CMK (cell line): ENCODE data around the gene AZGP1.
"Not testable (repeated sequence)": the region's sequence is repeated elsewhere in the genome, so short reads cannot be mapped to it uniquely, and the experiment has no call there.

Experiments
- DNase-seq: peaks from one replicate; pipeline ENCODE4 v3.0.0-alpha.2; 2010; ENCODE audit warnings: low read depth

Gene AZGP1

GRCh38 chr7:99975782-99976521 lies at the start of gene AZGP1:
AZGP1 (minus strand) TSS chr7:99976031; CDS start chr7:99976020, 11 bp downstream.
- DNase-seq, result no peak

- DNase-seq, result no peak
These were observed 48.3 kb upstream of the AZGP1 start for GRCh38 chr7:100024020-100024619.

- no peak for DNase-seq
These were observed 47.7 kb upstream of the AZGP1 start for GRCh38 chr7:100023526-100023925.

GRCh38 chr7:100022621-100023020 lies 46.8 kb upstream of the AZGP1 start:
- no peak for DNase-seq

- no peak for DNase-seq
These were observed 45.5 kb upstream of the AZGP1 start for GRCh38 chr7:100021297-100021696.

GRCh38 chr7:100019908-100020307 lies 44.1 kb upstream of the AZGP1 start:
- DNase-seq, result no peak

GRCh38 chr7:100017875-100018274 lies 42.0 kb upstream of the AZGP1 start:
- no peak for DNase-seq

GRCh38 chr7:100017300-100017699 lies 41.5 kb upstream of the AZGP1 start:
- DNase-seq, result no peak

- DNase-seq, result no peak
These were observed 40.5 kb upstream of the AZGP1 start for GRCh38 chr7:100016215-100016901.

- DNase-seq, result peak; percentile 80
These were observed 39.7 kb upstream of the AZGP1 start, which contains the start of gene ZKSCAN1 for GRCh38 chr7:100015232-100016214. ZKSCAN1 (plus strand) TSS chr7:100015596; CDS start chr7:100023507, 7,911 bp downstream.

- no peak for DNase-seq
These were observed 37.5 kb upstream of the AZGP1 start for GRCh38 chr7:100013328-100013676.

GRCh38 chr7:100012385-100013327 lies 36.8 kb upstream of the AZGP1 start:
- not testable (repeated sequence) for DNase-seq

GRCh38 chr7:100011516-100011915 lies 35.7 kb upstream of the AZGP1 start:
- no peak for DNase-seq

GRCh38 chr7:100010901-100011300 lies 35.1 kb upstream of the AZGP1 start:
- no peak for DNase-seq

- not testable (repeated sequence) for DNase-seq
These were observed 34.1 kb upstream of the AZGP1 start for GRCh38 chr7:100009952-100010351.

GRCh38 chr7:100008525-100008924 lies 32.7 kb upstream of the AZGP1 start:
- no peak for DNase-seq

GRCh38 chr7:100007887-100008286 lies 32.1 kb upstream of the AZGP1 start:
- DNase-seq, result no peak

- DNase-seq, result no peak
These were observed 28.2 kb upstream of the AZGP1 start for GRCh38 chr7:100003711-100004661.

GRCh38 chr7:100000239-100000638 lies 24.4 kb upstream of the AZGP1 start:
- DNase-seq, result no peak
